K562 (cell line): Measurements from ENCODE around the gene ILF2. TPM values are rescaled to one million over a fixed set of nuclear protein-coding genes. Genes with fewer than 3 reads are reported as not detected.

Experiments used
- C11orf30 ChIP-seq: fragments of 450-650 bp; IDR thresholded peaks from 2 replicates; pipeline ENCODE4 v1.6.1; 2016; ENCODE audit warnings: low read depth, mild to moderate bottlenecking
- CC2D1A ChIP-seq: fragments of 450-650 bp; IDR thresholded peaks from 2 replicates; pipeline ENCODE4 v1.6.1; 2017; ENCODE audit warnings: mild to moderate bottlenecking
- ELF1 ChIP-seq: fragments of 200-800 bp; sonication (Bioruptor generic); IDR thresholded peaks from 2 replicates; pipeline ENCODE4 v1.6.1; 2016; ENCODE audit warnings: missing genetic modification characterization, missing compliant biosample characterization
- FOXJ3 ChIP-seq: sonication (generic); formaldehyde crosslinking; IDR thresholded peaks from 2 replicates; pipeline ENCODE4 v1.4.0; 2020; ENCODE audit warnings: mild to moderate bottlenecking, missing genetic modification reagents
- FOXP4 ChIP-seq: sonication (generic); formaldehyde crosslinking; IDR thresholded peaks from 2 replicates; pipeline ENCODE4 v1.8.0; 2022; ENCODE audit warnings: mild to moderate bottlenecking, missing genetic modification reagents, borderline replicate concordance
- ILK ChIP-seq: fragments of 450-650 bp; IDR thresholded peaks from 2 replicates; pipeline ENCODE4 v1.6.1; 2016; ENCODE audit warnings: missing genetic modification characterization, low read depth, mild to moderate bottlenecking, missing compliant biosample characterization, moderate library complexity, borderline replicate concordance
- JUN ChIP-seq, 2 experiments: sonication (generic) in 1 of 2; formaldehyde crosslinking in 1 of 2; IDR thresholded peaks; 2 replicates each; pipeline versions ENCODE4 v1.6.1 to v1.8.0; 2012 to 2022; ENCODE audit warnings: borderline replicate concordance in 2 of 2, mild to moderate bottlenecking in 2 of 2, improper control_type of control experiment in 1 of 2, low read depth in 1 of 2, low read length in 1 of 2, missing genetic modification reagents in 1 of 2
- LCOR ChIP-seq: sonication (generic); formaldehyde crosslinking; IDR thresholded peaks from 2 replicates; pipeline ENCODE4 v1.8.0; 2022; ENCODE audit warnings: mild to moderate bottlenecking, missing genetic modification reagents
- MED1 ChIP-seq: sonication (generic); formaldehyde crosslinking; IDR thresholded peaks from 2 replicates; pipeline ENCODE4 v1.8.1; 2023; ENCODE audit warnings: missing genetic modification reagents, borderline replicate concordance
- MEIS2 ChIP-seq: fragments of 450-650 bp; IDR thresholded peaks from 2 replicates; pipeline ENCODE4 v1.6.1; 2014; ENCODE audit warnings: mild to moderate bottlenecking; ENCODE audit not compliant: partially characterized antibody
- RFX5 ChIP-seq: IDR thresholded peaks from 2 replicates; pipeline ENCODE4 v1.6.1; 2011; ENCODE audit warnings: low read depth, mild to moderate bottlenecking, improper control_type of control experiment, low read length
- RUNX1 ChIP-seq: sonication (generic); IDR thresholded peaks from 2 replicates; pipeline ENCODE4 v1.6.1; 2016; ENCODE audit warnings: antibody characterized with exemption, low read depth
- SP1 ChIP-seq: sonication (generic); formaldehyde crosslinking; IDR thresholded peaks from 2 replicates; pipeline ENCODE4 v1.8.1; 2022; ENCODE audit warnings: mild to moderate bottlenecking, missing genetic modification reagents
- SRSF3 ChIP-seq: fragments of 200-400 bp; formaldehyde crosslinking; IDR thresholded peaks from 2 replicates; pipeline ENCODE4 v1.6.1; 2016; ENCODE audit warnings: mild to moderate bottlenecking, low read length, moderate library complexity; ENCODE audit not compliant: insufficient read depth
- TEAD4 ChIP-seq, 2 experiments: sonication (generic) in 1 of 2; formaldehyde crosslinking in 1 of 2; IDR thresholded peaks; 2 replicates each; pipeline versions ENCODE4 v1.6.1 to v1.8.0; 2012 to 2022; ENCODE audit warnings: borderline replicate concordance in 1 of 2, inconsistent platforms in 1 of 2, low read length in 1 of 2, mild to moderate bottlenecking in 1 of 2, missing genetic modification reagents in 1 of 2
- THRAP3 ChIP-seq: fragments of 450-650 bp; IDR thresholded peaks from 2 replicates; pipeline ENCODE4 v1.6.1; 2016; ENCODE audit warnings: mild to moderate bottlenecking, inconsistent platforms, borderline replicate concordance
- WHSC1 ChIP-seq: IDR thresholded peaks from one replicate; pipeline ENCODE4 v1.6.1; 2012; ENCODE audit warnings: low read length, control low read depth, inconsistent platforms
- ZBTB11 ChIP-seq, 3 experiments: fragments of 200-800 bp in 1 of 3; fragments of 250-450 bp in 1 of 3; fragments of 450-650 bp in 1 of 3; sonication (Bioruptor Pico) in 1 of 3; sonication (Bioruptor generic) in 1 of 3; formaldehyde crosslinking in 1 of 3; IDR thresholded peaks; 2 replicates each; pipeline versions ENCODE4 v1.6.1 to v1.8.0; 2016 to 2022; ENCODE audit warnings: mild to moderate bottlenecking in 2 of 3, missing genetic modification characterization in 2 of 3, missing compliant biosample characterization in 1 of 3, moderate library complexity in 1 of 3
- ZNF143 ChIP-seq: sonication (generic); formaldehyde crosslinking; IDR thresholded peaks from 2 replicates; pipeline ENCODE4 v1.9.0; 2022; ENCODE audit warnings: mild to moderate bottlenecking, missing genetic modification reagents
- ZNF184 ChIP-seq: sonication (generic); formaldehyde crosslinking; IDR thresholded peaks from 2 replicates; pipeline ENCODE4 v1.5.0; 2020; ENCODE audit warnings: missing genetic modification reagents
- ZNF707 ChIP-seq: fragments of 250-450 bp; sonication (Bioruptor Pico); conservative IDR thresholded peaks from 2 replicates; pipeline ENCODE4 v1.8.0; 2022; ENCODE audit warnings: inconsistent platforms, mild to moderate bottlenecking, moderate library complexity
- polyA plus RNA-seq, 8 experiments: library from polyadenylated mRNA; depleted of rRNA in 4 of 8; stranded (reverse) in 5 of 8; unstranded in 3 of 8; fragments of >200 nt; fragmentation: Nextera tagmentation in 2 of 8; fragmentation: Illumina TruSeq in 1 of 8; extraction: Ambion mirVana in 2 of 8; extraction: Trizol in 1 of 8; gene quantifications; 2 replicates each; pipeline versions ENCODE4 v1.2.1 to v1.2.3, GENCODE V29; 2011 to 2014; ENCODE audit warnings: inconsistent platforms in 1 of 8, missing spikeins in 1 of 8
- total RNA-seq, 7 experiments: library from RNA; depleted of rRNA in 6 of 7; stranded (reverse); fragments of >200 nt in 6 of 7; fragmentation: Illumina TruSeq in 2 of 7; extraction: Trizol in 2 of 7; gene quantifications; 2 replicates each; pipeline versions ENCODE4 v1.2.1 to v1.2.3, GENCODE V29; 2011 to 2021; ENCODE audit warnings: low replicate concordance in 1 of 7

The ILF2 gene
- total and polyA plus RNA-seq, 9 of the 15 experiments (the other 6 are each of a cell fraction or from before 2014, with no cell fraction given) = 282 to 726 (median 474) TPM

- TF ChIP-seq ZBTB11 (CRISPR knock-in tag; IDR thresholded peaks at IDR 0.05) = 0 out of 6 replicates have a peak, but pooled peaks of 1 of the 3 experiments have one; percentile 40
- no peak; the same call in 1 of the 2 replicates for TF ChIP-seq ZNF143 (CRISPR knock-in tag)
- peak; percentile 95 for TF ChIP-seq SP1 (CRISPR knock-in tag)
- TF ChIP-seq RUNX1 = no peak
- no peak for TF ChIP-seq THRAP3
- TF ChIP-seq MED1 (CRISPR knock-in tag) = no peak
- no peak for TF ChIP-seq ZNF184
- TF ChIP-seq MEIS2 = peak; percentile 32
- 0 out of 2 replicates have a peak, but pooled peaks have one; percentile 33 for TF ChIP-seq FOXP4
- TF ChIP-seq ILK = no peak
- no peak for TF ChIP-seq ZNF707
- TF ChIP-seq FOXJ3 = no peak
- TF ChIP-seq WHSC1 = no peak
- TF ChIP-seq CC2D1A = no peak
- no peak for TF ChIP-seq SRSF3
- peak; percentile 85 for TF ChIP-seq TEAD4 (IDR thresholded peaks at IDR 0.05; ENCODE audit: low read length)
- no peak for TF ChIP-seq TEAD4 (CRISPR knock-in tag; IDR thresholded peaks at IDR 0.05; ENCODE audit: borderline replicate concordance)
- TF ChIP-seq JUN (IDR thresholded peaks at IDR 0.05; ENCODE audit: borderline replicate concordance, low read depth, low read length) = no peak; the same call in 1 of the 2 replicates
- TF ChIP-seq JUN (CRISPR knock-in tag; IDR thresholded peaks at IDR 0.05; ENCODE audit: borderline replicate concordance) = no peak
- peak; percentile 71; the same call in 1 of the 2 replicates for TF ChIP-seq RFX5
- TF ChIP-seq ELF1 (tag) = peak; percentile 55; the same call in 1 of the 2 replicates
- peak; percentile 99 for TF ChIP-seq LCOR (CRISPR knock-in tag)
- TF ChIP-seq C11orf30 = peak; percentile 94
Measured at GRCh38 chr1:153670859-153671627, at the start of gene ILF2 (continued).
